Measurements from ENCODE around the gene GSC.
A peak's percentile ranks its signal among the peaks of the same experiment; 100 is the strongest.
"Not testable (repeated sequence)": the region's sequence is repeated elsewhere in the genome, so short reads cannot be mapped to it uniquely, and the experiment has no call there.

Gene GSC

GRCh38 chr14:94748667-94749347 is 21.1 kb downstream of the GSC start:
- Histone ChIP-seq H3K36me3 (no peaks in the 10 kb centered on the region), H3K9me3 (no peaks in the 10 kb centered on the region), H3K27me3 (peaks cover 0 to 3% of the 10 kb centered on the region in 2 donors), H3K4me1 (no peaks in the 10 kb centered on the region), H3K4me3 (no peak overlapping the region), H3K27ac (no peak overlapping the region)
- intact Hi-C loops (cut with DNase I; ENCODE audit: low total_unique reads) = no loop called here
- peak in 1 of 2 experiments; percentile 33 for TF ChIP-seq CTCF (IDR thresholded peaks at IDR 0.05)
- no peak for DNase-seq

GRCh38 chr14:94747739-94748138 is 22.2 kb downstream of the GSC start:
- Histone ChIP-seq H3K27ac (no peak overlapping the region), H3K4me1 (no peaks in the 10 kb centered on the region), H3K27me3 (peaks cover 0 to 3% of the 10 kb centered on the region in 2 donors), H3K36me3 (no peaks in the 10 kb centered on the region), H3K9me3 (no peaks in the 10 kb centered on the region), H3K4me3 (no peak overlapping the region)
- intact Hi-C loops (cut with DNase I; ENCODE audit: low total_unique reads) = no loop called here
- TF ChIP-seq CTCF (IDR thresholded peaks at IDR 0.05) = no peak
- no peak for DNase-seq

GRCh38 chr14:94747153-94747552 is 22.8 kb downstream of the GSC start:
- H3K4me1 ChIP-seq; H3K27me3 ChIP-seq; H3K27ac ChIP-seq; DNase-seq; H3K9me3 ChIP-seq; H3K36me3 ChIP-seq; H3K4me3 ChIP-seq; intact Hi-C loops (cut with DNase I; ENCODE audit: low total_unique reads): not testable (repeated sequence)

GRCh38 chr14:94746131-94746530 is 23.8 kb downstream of the GSC start:
- no peak for TF ChIP-seq CTCF (IDR thresholded peaks at IDR 0.05)
- intact Hi-C loops (cut with DNase I; ENCODE audit: low total_unique reads) = no loop called here
- no peaks in the 10 kb centered on the region for H3K4me1 ChIP-seq
- DNase-seq = no peak
- no peaks in the 10 kb centered on the region for H3K36me3 ChIP-seq
- H3K27me3 ChIP-seq = peaks cover 0 to 3% of the 10 kb centered on the region in 2 donors
- H3K4me3 ChIP-seq = no peak overlapping the region
- no peak overlapping the region for H3K27ac ChIP-seq
- no peaks in the 10 kb centered on the region for H3K9me3 ChIP-seq

- Histone ChIP-seq H3K27ac (no peak overlapping the region), H3K4me3 (no peak overlapping the region), H3K27me3 (no peaks in the 10 kb centered on the region), H3K9me3 (no peaks in the 10 kb centered on the region), H3K36me3 (no peaks in the 10 kb centered on the region), H3K4me1 (no peaks in the 10 kb centered on the region)
- no peak for TF ChIP-seq CTCF (IDR thresholded peaks at IDR 0.05)
- no peak for DNase-seq
- intact Hi-C loops (cut with DNase I; ENCODE audit: low total_unique reads) = no loop called here
Observed at GRCh38 chr14:94738751-94739150, 31.2 kb downstream of the GSC start.

- H3K9me3 ChIP-seq = no peaks in the 10 kb centered on the region
- DNase-seq = no peak
- no peak for TF ChIP-seq CTCF (IDR thresholded peaks at IDR 0.05)
- H3K36me3 ChIP-seq = no peaks in the 10 kb centered on the region
- H3K27ac ChIP-seq = no peak overlapping the region
- no peaks in the 10 kb centered on the region for H3K4me1 ChIP-seq
- intact Hi-C loops (cut with DNase I; ENCODE audit: low total_unique reads) = no loop called here
- H3K27me3 ChIP-seq = peaks cover 0 to 3% of the 10 kb centered on the region in 2 donors
- H3K4me3 ChIP-seq = no peak overlapping the region
Observed at GRCh38 chr14:94738097-94738496, 31.8 kb downstream of the GSC start.
